Measurements from ENCODE around the gene SMARCD3.
A peak's percentile ranks its signal among the peaks of the same experiment; 100 is the strongest.

Gene SMARCD3

DNA sequence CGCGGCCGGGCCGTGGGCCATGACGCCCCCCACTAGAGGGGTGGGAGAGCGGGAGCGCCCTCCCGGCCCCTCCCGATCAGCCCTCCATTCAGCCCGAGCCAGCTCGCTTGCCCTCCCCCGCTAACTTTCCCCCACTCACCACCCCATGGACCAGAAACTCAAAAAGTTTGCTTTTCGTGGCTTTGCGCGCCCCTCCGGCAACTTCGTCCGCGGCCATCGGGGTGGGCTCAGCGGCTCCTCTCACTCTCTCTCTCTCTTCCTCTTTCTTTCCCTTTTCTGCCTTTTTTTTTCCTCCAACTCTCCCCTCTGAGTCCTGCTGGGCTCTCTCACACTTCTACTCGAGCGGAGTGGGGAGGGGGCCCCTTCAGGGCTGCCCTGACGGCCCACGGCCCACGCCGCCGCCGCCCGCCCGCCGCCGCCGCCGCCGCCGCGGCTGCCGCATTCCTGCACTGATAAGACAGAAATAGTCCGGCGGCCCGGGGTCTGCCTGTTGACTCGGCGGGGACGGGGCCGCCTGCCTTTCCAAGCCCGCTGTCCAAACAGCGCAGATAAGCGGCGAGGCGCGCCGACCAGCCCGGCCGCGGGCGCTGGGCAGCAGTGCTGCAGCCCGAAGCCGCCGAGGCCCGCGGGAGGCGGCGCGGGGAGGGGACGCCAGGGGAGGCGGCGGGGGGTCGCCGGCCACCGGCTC is at the start of gene SMARCD3:
SMARCD3 (minus strand) TSS at position 349 of the 688 bp plus-strand sequence; CDS start at position 217, 132 bp downstream.
- DNase-seq (ENCODE audit: low read depth), result no peak

DNA sequence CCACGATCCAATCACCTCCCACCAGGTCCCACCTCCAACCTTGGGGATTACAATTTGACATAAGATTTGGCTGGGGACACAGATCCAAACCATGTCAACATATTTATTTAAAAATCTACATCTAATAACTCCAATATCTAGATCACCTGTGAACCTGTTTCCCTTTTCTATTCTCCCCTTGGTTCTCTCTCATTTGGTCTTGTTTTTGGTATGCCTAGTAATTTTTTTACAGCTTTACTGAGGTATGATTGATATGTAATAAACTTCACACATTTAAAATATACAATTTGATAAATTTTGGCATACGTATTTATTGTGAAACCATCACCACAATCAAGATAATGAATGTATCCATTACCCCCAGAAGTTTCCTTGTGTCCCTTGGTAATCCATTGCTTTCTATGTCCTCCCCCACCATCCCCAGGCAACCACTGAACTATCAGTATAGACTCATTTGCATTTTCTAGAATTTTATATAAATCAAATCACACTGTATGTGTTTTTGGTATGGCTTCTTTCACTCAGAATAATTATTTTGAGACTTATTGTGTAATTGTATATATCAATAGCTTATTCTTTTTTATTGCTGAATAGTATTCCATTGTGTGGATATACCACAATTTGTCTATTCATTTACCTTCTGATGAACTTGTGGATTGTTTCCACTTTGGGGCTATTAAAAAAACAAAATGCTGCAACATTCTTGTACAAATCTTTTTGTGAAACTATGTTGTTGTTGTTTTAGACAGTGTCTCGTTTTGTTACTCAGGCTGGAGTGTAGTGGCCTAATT is 47.9 kb upstream of the SMARCD3 start:
- DNase-seq (ENCODE audit: low read depth), result no peak

DNA sequence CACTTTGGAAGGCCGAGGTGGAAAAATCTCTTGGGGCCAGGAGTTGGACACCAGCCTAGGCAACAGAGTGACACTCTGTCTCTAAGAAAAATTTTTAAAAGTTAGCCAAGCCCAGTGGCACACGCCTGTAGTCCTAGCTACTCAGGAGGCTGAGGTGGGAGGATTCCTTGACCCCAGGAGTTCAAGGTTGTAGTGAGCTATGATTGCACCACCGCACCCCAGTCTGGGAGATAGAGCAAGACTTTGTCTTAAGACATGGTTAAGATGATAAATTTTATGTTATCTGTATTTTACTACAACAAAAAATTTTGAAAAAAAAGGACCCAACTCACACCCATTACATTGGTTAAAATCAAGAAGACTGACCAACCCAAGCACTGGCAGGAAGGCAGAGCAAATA is 44.4 kb upstream of the SMARCD3 start:
- DNase-seq (ENCODE audit: low read depth), result no peak

- no peak for DNase-seq (ENCODE audit: low read depth)
Measured at GRCh38 chr7:151291206-151291605, 42.7 kb upstream of the SMARCD3 start.

- no peak for DNase-seq (ENCODE audit: low read depth)
Measured at GRCh38 chr7:151290355-151290760, 41.9 kb upstream of the SMARCD3 start.

GRCh38 chr7:151289891-151290290 is 41.4 kb upstream of the SMARCD3 start:
- no peak for DNase-seq (ENCODE audit: low read depth)

DNA sequence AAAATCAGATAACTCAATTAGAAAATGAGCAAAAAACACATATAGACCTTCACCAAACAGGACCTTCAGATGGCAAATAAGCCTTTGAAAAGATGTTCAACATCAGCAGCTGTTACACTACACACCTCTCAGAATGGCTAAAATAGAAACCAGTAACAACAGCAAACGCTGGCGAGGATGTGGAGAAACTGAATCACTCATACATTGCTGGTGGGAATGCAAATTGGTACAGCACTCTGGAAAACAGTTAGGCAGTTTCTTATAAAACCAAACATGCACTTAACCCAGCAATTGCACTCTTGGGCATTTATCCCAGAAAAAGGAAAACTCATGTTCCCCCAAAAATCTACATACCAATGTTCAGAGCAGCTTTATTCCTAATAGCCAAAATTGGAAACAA is 37.7 kb upstream of the SMARCD3 start:
- DNase-seq (ENCODE audit: low read depth), result no peak

GRCh38 chr7:151283302-151283701 is 34.8 kb upstream of the SMARCD3 start:
- DNase-seq (ENCODE audit: low read depth), result no peak

GRCh38 chr7:151282111-151282510 is 33.6 kb upstream of the SMARCD3 start:
- no peak for DNase-seq (ENCODE audit: low read depth)

- DNase-seq (ENCODE audit: low read depth), result no peak
Measured at GRCh38 chr7:151281686-151282085, 33.2 kb upstream of the SMARCD3 start.

DNA sequence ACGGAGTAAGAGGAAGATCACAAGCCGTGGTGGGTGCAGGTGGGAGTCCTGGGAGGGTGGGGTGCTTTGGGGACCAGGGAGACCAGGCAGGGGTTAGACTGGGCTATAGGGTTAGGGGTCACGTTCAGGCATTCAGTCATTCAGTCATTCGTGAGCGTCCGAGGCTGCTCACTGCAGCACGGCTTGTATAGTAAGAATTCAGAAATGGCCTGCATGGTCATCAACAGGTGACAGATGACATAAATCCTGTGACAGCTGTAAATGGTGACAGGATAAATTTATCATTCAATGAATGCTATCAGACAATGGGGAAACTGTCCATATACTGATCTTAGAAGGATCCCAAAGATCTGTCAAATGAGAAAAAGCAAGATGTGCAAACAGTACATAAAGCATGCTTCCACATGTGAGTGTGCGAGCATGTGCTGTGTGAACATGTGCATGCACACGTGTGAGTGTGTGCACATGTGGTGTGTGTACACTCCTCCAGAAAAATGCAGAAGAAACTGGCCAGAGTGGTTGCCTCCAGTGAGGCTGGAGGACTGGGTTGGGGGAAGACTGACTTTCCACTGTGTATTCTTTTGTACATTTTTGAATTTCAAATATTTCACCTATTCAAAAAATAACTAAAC is 32.0 kb upstream of the SMARCD3 start:
- DNase-seq (ENCODE audit: low read depth), result no peak

DNA sequence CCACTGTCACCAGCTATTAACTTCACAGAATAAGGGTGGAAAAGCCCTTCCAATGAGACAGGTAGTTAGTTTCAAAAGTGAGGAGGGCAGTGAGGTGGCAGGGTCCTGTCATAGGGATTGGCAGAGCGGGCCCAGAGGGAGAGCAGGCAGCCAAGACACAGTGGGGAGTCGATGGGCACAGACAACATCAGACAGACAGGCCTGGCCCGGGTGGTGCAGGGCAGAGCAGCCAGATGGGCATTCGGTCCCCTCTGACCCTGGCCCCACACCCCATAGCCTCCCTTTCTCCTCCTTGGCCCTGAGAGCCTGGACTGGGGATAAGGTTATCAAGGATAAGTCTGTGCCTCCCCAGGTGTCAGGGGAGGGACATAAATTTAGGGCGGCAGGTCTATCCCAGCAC is 31.4 kb upstream of the SMARCD3 start:
- no peak for DNase-seq (ENCODE audit: low read depth)

DNA sequence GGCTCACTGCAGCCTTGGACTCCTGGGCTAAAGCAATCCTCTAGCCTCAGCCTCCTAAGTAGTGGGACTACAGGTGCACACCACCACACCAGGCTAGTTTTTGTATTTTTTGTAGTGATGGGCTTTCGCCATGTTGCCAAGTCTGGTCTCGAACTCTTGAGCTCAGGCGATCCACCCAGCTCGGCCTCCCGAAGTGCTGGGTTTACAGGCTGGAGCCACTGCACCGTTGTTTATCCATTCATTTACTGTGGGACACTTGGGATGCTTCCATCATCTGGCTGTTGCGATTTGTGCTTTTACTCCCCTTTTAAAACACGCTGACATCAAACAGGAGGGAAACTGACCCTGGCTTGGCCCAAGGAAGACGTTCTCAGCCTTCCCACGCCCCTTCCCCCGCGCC is 30.5 kb upstream of the SMARCD3 start:
- DNase-seq (ENCODE audit: low read depth), result no peak

DNA sequence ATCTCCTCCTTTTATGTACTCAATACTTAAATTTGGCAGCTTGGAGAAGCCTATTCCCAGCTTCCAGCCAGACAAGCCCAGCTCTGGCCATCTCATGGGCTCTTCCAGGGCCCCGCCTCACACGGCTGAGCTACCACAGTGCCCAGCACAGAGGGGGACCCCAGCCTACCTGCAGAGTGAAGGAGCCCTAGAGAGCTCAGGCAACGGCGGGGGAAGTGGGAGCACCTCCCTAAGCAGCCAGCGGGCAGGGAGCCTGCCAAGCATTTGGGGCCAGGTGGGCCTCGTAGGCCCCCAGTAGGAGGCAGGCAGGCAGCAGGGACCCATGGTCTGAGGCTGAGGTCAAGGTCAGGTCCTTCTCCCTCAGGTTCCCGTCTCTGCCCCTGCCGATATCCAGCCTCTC is 29.1 kb upstream of the SMARCD3 start:
- DNase-seq (ENCODE audit: low read depth), result no peak

- peak; percentile 38 for DNase-seq (ENCODE audit: low read depth)
Measured at GRCh38 chr7:151276666-151277590, 28.4 kb upstream of the SMARCD3 start.

DNA sequence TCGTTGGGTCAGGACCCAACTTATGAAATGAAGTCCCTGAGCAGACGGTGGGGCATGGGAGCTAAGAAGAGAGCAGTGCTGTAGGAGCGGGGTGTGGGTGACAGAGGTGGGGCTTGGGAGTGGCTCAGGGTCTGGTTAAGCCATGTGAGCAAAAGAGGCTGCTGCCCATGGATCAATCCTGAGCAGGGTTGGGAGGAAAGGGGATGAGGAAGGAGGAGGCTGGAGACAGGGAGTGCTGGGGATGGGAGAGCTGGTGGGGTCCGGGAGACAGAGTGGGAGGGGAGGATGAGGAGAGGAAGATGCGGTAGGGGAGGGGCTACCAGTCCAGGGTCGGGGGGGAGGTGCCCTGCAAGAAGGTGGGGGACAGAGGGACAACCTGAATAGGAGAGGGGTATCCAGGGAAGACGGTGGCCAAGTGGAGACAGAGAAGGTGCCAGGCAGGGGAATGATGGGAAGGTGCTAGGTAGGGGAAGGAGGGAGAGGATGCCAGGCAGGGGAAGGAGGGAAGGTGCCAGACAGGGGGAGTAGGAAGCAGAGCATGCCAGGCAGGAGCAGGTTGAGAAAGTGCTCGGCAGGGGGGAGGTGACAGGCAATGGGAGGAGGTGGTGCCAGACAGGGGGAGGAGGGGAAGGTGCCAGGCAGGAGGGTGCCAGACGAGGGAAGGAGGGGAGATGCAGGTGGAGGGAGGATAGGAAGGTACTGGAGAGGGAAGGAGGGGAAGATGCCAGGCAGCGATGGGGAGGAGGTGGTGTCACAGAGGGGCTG is 27.5 kb upstream of the SMARCD3 start:
- DNase-seq (ENCODE audit: low read depth), result no peak

DNA sequence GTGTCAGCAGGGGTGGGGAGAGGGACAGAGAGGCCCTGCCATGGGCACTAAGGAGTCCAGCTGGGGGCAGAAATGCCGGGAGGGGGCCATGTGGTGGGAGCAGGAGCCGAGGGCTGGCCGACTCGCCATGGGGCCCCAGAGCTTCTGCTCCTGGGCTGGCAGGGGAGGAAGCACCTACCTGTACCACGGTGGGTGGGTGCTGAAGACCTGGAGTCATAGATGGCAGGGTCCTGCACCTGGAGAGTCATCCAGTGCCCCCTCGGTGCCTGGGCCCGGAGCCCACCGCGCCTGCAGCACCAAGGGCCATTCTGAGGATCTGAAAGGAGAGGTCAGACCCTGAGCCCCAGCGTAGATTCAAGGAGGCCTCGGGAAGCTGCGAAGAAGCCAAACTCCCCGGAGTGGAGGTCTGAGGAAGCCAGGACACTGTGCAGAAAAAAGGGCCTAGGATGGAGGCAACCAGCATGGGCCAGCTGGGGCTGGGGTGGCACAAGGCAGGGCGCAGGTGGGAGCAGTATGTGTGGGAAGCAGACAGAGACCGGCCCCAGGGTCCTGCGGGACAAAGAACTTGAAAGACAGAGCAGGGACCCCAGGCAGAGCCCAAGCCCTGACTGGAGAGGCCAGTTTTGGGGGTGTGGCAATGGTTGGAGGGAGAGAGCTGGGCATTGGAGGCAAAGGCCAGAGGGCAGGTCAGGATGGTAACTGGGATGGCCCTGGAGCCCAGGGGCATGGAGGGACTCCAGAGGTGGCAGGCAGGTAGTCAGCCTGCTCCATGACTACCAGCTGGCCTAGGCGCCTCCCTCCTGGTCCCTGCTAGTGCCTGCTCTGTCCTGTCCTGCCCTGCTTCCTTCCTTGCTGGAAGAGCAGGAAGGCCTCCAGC is 26.7 kb upstream of the SMARCD3 start:
- DNase-seq (ENCODE audit: low read depth), result no peak

GRCh38 chr7:151274396-151274795 is 25.9 kb upstream of the SMARCD3 start:
- no peak for DNase-seq (ENCODE audit: low read depth)

DNA sequence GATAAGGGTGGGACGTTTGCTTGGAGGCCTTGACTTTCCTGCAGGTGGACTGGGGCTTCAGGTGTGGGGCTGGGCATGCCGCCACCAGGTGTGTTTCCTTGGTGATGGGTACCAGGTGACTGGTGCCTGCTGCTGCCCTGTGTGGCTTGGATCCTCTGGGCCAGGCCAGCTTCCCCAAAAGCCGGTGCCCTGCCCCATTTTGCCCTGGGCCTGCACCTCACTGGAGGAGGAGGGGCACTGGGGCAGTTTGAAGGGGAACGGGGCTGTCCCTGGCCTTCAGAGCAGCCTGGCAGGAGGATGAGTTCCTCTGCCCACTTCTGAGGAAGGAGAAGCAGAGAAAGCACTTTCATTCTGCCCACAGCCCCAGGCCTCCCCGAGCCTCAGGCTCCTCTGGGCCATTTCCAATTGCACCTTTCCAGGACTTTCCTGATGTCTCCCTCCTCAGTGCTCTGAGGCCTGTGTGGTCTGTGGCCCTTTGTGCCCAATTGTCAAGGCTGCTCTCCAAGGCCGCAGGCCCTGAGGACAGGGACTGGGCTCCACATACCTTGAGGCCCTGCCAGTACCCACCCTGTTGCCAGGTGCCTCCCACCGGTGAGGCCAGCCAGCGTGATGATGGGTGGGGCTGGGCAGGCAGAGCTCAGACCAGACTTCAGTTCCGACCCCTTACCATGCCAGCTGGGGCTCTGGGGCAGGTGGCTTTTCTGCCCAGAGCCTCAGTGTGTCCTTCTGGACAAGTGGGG is 25.3 kb upstream of the SMARCD3 start:
- DNase-seq (ENCODE audit: low read depth), result no peak

GRCh38 chr7:151272877-151273276 is 24.4 kb upstream of the SMARCD3 start:
- no peak for DNase-seq (ENCODE audit: low read depth)

Measured in stimulated activated CD8-positive, alpha-beta memory T cell treated with anti-CD3 and anti-CD28 coated beads, Interleukin-12 subunit alpha, Interleukin-12 subunit beta, amount 100 ng/mL, for 4 hours (primary cell).